GM12878 (cell line): ENCODE data around the gene KIF12.

Experiments
- ELK1 ChIP-seq: IDR thresholded peaks from 2 replicates; pipeline ENCODE4 v1.6.1; 2012; ENCODE audit warnings: low read depth, low read length, improper control_type of control experiment
- JUNB ChIP-seq: IDR thresholded peaks from 2 replicates; pipeline ENCODE4 v1.6.1; 2016; ENCODE audit warnings: antibody characterized with exemption, mild to moderate bottlenecking
- POLR2AphosphoS5 ChIP-seq: IDR thresholded peaks from 2 replicates; pipeline ENCODE4 v1.6.1; 2011; ENCODE audit warnings: mild to moderate bottlenecking, low read length, inconsistent platforms
- SPI1 ChIP-seq: IDR thresholded peaks from 2 replicates; pipeline ENCODE4 v1.6.1; 2011; ENCODE audit warnings: low read depth, mild to moderate bottlenecking, low read length, moderate library complexity, borderline replicate concordance; ENCODE audit not compliant: insufficient read depth
- TAF1 ChIP-seq: IDR thresholded peaks from 2 replicates; pipeline ENCODE4 v1.6.1; 2011; ENCODE audit warnings: mild to moderate bottlenecking, low read depth, low read length, borderline replicate concordance
- TF ChIP-seq, protein P1 (sequence below): IDR thresholded peaks from 2 replicates; pipeline ENCODE4 v1.6.1; 2012; ENCODE audit warnings: mild to moderate bottlenecking, low read depth, low read length

GRCh38 chr9:114050226-114050568 is 48.9 kb downstream of the KIF12 start:
- no peak for TF ChIP-seq POLR2AphosphoS5
- no peak for TF ChIP-seq ELK1
- TF ChIP-seq, protein P1, sequence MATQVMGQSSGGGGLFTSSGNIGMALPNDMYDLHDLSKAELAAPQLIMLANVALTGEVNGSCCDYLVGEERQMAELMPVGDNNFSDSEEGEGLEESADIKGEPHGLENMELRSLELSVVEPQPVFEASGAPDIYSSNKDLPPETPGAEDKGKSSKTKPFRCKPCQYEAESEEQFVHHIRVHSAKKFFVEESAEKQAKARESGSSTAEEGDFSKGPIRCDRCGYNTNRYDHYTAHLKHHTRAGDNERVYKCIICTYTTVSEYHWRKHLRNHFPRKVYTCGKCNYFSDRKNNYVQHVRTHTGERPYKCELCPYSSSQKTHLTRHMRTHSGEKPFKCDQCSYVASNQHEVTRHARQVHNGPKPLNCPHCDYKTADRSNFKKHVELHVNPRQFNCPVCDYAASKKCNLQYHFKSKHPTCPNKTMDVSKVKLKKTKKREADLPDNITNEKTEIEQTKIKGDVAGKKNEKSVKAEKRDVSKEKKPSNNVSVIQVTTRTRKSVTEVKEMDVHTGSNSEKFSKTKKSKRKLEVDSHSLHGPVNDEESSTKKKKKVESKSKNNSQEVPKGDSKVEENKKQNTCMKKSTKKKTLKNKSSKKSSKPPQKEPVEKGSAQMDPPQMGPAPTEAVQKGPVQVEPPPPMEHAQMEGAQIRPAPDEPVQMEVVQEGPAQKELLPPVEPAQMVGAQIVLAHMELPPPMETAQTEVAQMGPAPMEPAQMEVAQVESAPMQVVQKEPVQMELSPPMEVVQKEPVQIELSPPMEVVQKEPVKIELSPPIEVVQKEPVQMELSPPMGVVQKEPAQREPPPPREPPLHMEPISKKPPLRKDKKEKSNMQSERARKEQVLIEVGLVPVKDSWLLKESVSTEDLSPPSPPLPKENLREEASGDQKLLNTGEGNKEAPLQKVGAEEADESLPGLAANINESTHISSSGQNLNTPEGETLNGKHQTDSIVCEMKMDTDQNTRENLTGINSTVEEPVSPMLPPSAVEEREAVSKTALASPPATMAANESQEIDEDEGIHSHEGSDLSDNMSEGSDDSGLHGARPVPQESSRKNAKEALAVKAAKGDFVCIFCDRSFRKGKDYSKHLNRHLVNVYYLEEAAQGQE, result no peak
- TF ChIP-seq TAF1, result no peak
- no peak for TF ChIP-seq SPI1
- TF ChIP-seq JUNB, result no peak
